Calu3 (cell line): ENCODE data around the gene TCEAL1. TPM values are rescaled to one million over a fixed set of nuclear protein-coding genes. Genes with fewer than 3 reads are reported as not detected.

Source experiments
- BruUV-seq: library from RNA; stranded (reverse); fragments of 400-500 nt; replicated peaks from 2 replicates; lab custom pipeline; 2021; lab: Mats Ljungman, UMichigan
- CTCF ChIA-PET: fragments of 300-600 bp; sonication (Branson Sonifier 250); formaldehyde crosslinking; loops from one replicate; lab custom pipeline; 2022; ENCODE audit warnings: antibody characterized with exemption; lab: Charles Lee
- DNase-seq: peaks from one replicate; pipeline ENCODE4 v3.0.0; 2022
- H3K27ac Mint-ChIP-seq: one replicate; pipeline ENCODE4 v1.8.0; 2022; ENCODE audit warnings: mixed read lengths; ENCODE audit not compliant: unreplicated experiment
- H3K27me3 Mint-ChIP-seq: one replicate; pipeline ENCODE4 v1.8.0; 2022; ENCODE audit warnings: mixed read lengths; ENCODE audit not compliant: unreplicated experiment
- H3K36me3 Mint-ChIP-seq: one replicate; pipeline ENCODE4 v1.8.0; 2022; ENCODE audit warnings: mild to moderate bottlenecking, moderate library complexity, mixed read lengths; ENCODE audit not compliant: insufficient read depth, unreplicated experiment
- H3K4me1 Mint-ChIP-seq: one replicate; pipeline ENCODE4 v1.8.0; 2022; ENCODE audit warnings: mild to moderate bottlenecking, low read depth, mixed read lengths; ENCODE audit not compliant: unreplicated experiment
- H3K4me3 Mint-ChIP-seq: one replicate; pipeline ENCODE4 v1.8.0; 2022; ENCODE audit warnings: mild to moderate bottlenecking, low read depth, moderate library complexity, mixed read lengths; ENCODE audit not compliant: unreplicated experiment
- H3K9me3 Mint-ChIP-seq: one replicate; pipeline ENCODE4 v1.8.0; 2022; ENCODE audit warnings: low read depth, mixed read lengths; ENCODE audit not compliant: unreplicated experiment
- intact Hi-C: fragments of 100-400 bp; cut with micrococcal nuclease; formaldehyde crosslinking; loops from one replicate; pipeline ENCODE4 v1.10.0; 2022; ENCODE audit not compliant: unreplicated experiment
- total RNA-seq: library from RNA; stranded (reverse); gene quantifications from 2 replicates; pipeline ENCODE4 v1.2.3, GENCODE V29; 2022
- TF ChIP-seq, protein P1 (sequence below): fragments of 200-600 bp; IDR thresholded peaks from one replicate; pipeline ENCODE4 v1.8.0; 2022; ENCODE audit warnings: antibody characterized with exemption; ENCODE audit not compliant: unreplicated experiment

The TCEAL1 gene
- total RNA-seq, 1 experiment from 2014 or later, result 16.4 TPM

DNA sequence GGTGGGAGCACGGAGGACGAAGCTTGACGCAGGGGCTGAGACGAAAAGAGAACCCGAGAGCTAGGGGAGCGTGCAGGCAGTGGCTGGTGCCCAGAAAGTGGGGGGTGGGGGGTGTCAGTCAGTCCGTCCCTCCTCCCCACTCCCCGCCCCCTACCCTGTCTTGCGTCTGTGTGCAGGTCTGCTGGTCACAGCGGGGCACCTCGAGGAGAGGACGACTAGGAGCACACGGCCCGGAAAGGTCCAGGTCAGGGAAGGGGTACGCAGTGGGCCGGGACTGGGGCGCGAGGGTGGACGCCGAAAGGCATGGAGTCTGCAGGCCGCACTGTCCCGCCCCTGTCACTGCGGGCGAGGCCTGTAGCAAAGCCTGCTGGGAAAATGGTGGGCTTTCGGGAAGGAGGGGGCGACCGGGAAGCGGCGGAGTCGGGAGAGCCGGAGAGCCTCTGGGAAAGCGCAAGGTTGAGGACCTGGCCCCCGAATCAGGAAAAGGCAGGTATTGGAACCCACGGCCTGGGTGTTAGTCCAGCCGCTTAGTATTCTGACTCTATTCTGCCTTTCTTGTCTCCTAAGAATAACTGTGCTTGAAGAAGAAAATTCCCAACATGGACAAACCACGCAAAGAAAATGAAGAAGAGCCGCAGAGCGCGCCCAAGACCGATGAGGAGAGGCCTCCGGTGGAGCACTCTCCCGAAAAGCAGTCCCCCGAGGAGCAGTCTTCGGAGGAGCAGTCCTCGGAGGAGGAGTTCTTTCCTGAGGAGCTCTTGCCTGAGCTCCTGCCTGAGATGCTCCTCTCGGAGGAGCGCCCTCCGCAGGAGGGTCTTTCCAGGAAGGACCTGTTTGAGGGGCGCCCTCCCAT lies 769 bp downstream of the TCEAL1 start:
- intact Hi-C loops, result loop anchor here (5.0 kb wide), 2 partner anchors 58 to 97 kb away; partner anchors contain the start of gene MORF4L2
- Mint-ChIP-seq H3K9me3 (no peaks in the 10 kb centered on the region), H3K4me1 (peaks cover 9% of the 10 kb centered on the region), H3K27me3 (no peaks in the 10 kb centered on the region), H3K4me3 (peak overlapping the region; percentile 97), H3K36me3 (peaks cover 23% of the 10 kb centered on the region), H3K27ac (peak overlapping the region; percentile 48)
- TF ChIP-seq, protein P1, sequence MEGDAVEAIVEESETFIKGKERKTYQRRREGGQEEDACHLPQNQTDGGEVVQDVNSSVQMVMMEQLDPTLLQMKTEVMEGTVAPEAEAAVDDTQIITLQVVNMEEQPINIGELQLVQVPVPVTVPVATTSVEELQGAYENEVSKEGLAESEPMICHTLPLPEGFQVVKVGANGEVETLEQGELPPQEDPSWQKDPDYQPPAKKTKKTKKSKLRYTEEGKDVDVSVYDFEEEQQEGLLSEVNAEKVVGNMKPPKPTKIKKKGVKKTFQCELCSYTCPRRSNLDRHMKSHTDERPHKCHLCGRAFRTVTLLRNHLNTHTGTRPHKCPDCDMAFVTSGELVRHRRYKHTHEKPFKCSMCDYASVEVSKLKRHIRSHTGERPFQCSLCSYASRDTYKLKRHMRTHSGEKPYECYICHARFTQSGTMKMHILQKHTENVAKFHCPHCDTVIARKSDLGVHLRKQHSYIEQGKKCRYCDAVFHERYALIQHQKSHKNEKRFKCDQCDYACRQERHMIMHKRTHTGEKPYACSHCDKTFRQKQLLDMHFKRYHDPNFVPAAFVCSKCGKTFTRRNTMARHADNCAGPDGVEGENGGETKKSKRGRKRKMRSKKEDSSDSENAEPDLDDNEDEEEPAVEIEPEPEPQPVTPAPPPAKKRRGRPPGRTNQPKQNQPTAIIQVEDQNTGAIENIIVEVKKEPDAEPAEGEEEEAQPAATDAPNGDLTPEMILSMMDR, result peak; percentile 43
- CTCF ChIA-PET, result interaction anchor here (0.7 to 1.8 kb wide), 6 partner anchors 11 to 304 kb away, joined by 3 to 11 read pairs (median 4); no protein-coding TSS in a partner anchor
- DNase-seq, result peak; percentile 65
- BruUV-seq, result no TSS peak

DNA sequence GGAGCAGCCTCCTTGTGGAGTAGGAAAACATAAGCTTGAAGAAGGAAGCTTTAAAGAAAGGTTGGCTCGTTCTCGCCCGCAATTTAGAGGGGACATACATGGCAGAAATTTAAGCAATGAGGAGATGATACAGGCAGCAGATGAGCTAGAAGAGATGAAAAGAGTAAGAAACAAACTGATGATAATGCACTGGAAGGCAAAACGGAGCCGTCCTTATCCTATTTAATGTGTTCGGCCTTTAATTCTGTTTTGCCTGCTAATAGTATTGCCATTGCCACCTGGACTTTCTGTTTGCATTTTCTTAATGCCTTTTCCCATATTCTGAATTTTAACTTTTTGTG lies 1.4 kb downstream of the TCEAL1 start:
- no peak for DNase-seq
- H3K4me1 Mint-ChIP-seq, result peaks cover 9% of the 10 kb centered on the region
- intact Hi-C loops, result loop anchor here (5.0 kb wide), 1 partner anchor 98 kb away; no protein-coding TSS in a partner anchor
- H3K27ac Mint-ChIP-seq, result peak overlapping the region; percentile 48
- TF ChIP-seq, protein P1, result no peak
- no peaks in the 10 kb centered on the region for H3K27me3 Mint-ChIP-seq
- BruUV-seq, result TSS peak; percentile 86
- CTCF ChIA-PET, result interaction anchor here (0.7 to 1.8 kb wide), 6 partner anchors 10 to 304 kb away, joined by 3 to 11 read pairs (median 4); no protein-coding TSS in a partner anchor
- H3K4me3 Mint-ChIP-seq, result peak overlapping the region; percentile 97
- H3K36me3 Mint-ChIP-seq, result peaks cover 23% of the 10 kb centered on the region
- H3K9me3 Mint-ChIP-seq, result no peaks in the 10 kb centered on the region

DNA sequence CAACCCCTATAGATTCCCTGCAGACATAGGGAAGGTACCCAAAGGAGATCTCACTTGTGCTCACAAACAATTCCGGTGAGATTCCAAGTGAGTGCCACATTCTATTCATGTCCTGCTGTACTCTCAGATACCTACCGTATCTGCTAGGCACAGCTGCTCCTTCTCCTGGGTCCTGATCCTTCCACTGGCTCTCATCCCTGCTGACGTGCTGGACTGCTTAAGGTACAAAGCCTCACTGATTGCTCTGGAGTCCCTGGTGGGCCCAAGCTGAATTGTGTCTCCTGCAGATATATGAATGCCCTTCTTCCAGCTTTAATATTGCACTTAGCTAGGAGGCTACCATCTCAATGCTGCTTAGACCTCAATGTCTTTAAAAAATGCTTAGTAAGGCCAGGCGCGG lies 2.4 kb downstream of the TCEAL1 start:
- no peaks in the 10 kb centered on the region for H3K9me3 Mint-ChIP-seq
- H3K4me1 Mint-ChIP-seq, result peaks cover 9% of the 10 kb centered on the region
- no peaks in the 10 kb centered on the region for H3K27me3 Mint-ChIP-seq
- H3K27ac Mint-ChIP-seq, result no peak overlapping the region
- TF ChIP-seq, protein P1, result no peak
- no peak for DNase-seq
- no TSS peak for BruUV-seq
- intact Hi-C loops, result loop anchor here (5.0 kb wide), 1 partner anchor 99 kb away; no protein-coding TSS in a partner anchor
- no peak overlapping the region for H3K4me3 Mint-ChIP-seq
- CTCF ChIA-PET, result no interaction called here
- peaks cover 23% of the 10 kb centered on the region for H3K36me3 Mint-ChIP-seq

DNA sequence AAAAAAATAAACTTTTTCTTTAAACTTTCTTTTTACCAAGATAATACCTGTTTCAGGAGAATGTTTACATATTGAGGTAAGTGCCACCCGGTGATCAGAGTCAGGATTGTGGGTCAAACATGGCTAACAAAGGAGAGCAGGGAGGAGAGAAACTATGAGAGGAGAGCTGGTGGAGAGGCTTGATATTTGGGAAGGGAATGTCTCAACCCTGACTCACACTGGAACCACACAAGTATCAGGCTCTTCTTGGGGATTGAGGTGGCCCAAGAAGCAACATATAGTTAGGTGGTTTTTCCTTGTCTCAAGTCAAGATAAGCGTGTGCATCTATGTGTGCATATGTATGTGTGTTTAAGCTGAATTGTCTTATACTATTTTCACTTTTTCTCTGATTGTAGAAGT lies 6.7 kb downstream of the TCEAL1 start:
- no TSS peak for BruUV-seq
- Mint-ChIP-seq H3K4me3 (no peak overlapping the region), H3K36me3 (no peaks in the 10 kb centered on the region), H3K27ac (no peak overlapping the region), H3K9me3 (no peaks in the 10 kb centered on the region), H3K4me1 (peaks cover 16% of the 10 kb centered on the region), H3K27me3 (no peaks in the 10 kb centered on the region)
- intact Hi-C loops, result no loop called here
- TF ChIP-seq, protein P1, result no peak
- CTCF ChIA-PET, result no interaction called here
- no peak for DNase-seq
